Esophagus muscularis mucosa (tissue), 3 donors: ENCODE data around the gene PLXNC1.

ENCODE experiments used
- POLR2A ChIP-seq: fragments of 450-650 bp; IDR thresholded peaks from one replicate; pipeline ENCODE4 v1.6.1; 2017; ENCODE audit warnings: antibody characterized with exemption, moderate library complexity, mild to moderate bottlenecking, low read depth
- TF ChIP-seq, protein P1 (sequence below), 3 experiments: fragments of 200-600 bp in 2 of 3; fragments of 450-650 bp in 1 of 3; sonication (generic) in 2 of 3; IDR thresholded peaks; one replicate each; pipeline ENCODE4 v1.5.1; 2017 to 2019; ENCODE audit warnings: antibody characterized with exemption in 3 of 3, mild to moderate bottlenecking in 2 of 3, moderate library complexity in 1 of 3

DNA sequence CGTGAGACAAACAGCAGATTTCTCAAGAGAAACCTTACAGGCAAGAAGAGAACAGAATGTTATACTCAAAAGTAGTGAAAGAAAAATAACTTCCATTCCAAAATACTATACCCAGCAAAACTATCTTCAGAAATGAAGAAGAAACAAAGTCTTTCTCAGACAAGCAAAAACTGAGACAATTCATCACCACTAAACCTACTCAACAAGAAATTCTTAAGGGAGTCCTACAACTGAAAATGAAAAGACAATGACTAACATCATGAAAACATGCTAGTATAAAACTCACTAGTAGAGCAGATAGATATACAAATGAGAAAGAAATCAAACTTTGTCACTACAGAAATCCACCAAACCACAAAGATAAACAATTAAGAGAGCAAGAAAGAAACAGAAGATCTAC, 204.8 kb downstream of the PLXNC1 start:
- TF ChIP-seq, protein P1, sequence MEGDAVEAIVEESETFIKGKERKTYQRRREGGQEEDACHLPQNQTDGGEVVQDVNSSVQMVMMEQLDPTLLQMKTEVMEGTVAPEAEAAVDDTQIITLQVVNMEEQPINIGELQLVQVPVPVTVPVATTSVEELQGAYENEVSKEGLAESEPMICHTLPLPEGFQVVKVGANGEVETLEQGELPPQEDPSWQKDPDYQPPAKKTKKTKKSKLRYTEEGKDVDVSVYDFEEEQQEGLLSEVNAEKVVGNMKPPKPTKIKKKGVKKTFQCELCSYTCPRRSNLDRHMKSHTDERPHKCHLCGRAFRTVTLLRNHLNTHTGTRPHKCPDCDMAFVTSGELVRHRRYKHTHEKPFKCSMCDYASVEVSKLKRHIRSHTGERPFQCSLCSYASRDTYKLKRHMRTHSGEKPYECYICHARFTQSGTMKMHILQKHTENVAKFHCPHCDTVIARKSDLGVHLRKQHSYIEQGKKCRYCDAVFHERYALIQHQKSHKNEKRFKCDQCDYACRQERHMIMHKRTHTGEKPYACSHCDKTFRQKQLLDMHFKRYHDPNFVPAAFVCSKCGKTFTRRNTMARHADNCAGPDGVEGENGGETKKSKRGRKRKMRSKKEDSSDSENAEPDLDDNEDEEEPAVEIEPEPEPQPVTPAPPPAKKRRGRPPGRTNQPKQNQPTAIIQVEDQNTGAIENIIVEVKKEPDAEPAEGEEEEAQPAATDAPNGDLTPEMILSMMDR (IDR thresholded peaks at IDR 0.05) = no peak
- no peak for TF ChIP-seq POLR2A
